Activated T-cell treated with anti-CD3 and anti-CD28 coated beads, Interleukin-2, amount 50 U/mL, for 4 hours (primary cell): ENCODE results near the gene CDHR4. TPM values are rescaled to one million over a fixed set of nuclear protein-coding genes. Genes with fewer than 3 reads are reported as not detected.
"Not testable (repeated sequence)": the region's sequence is repeated elsewhere in the genome, so short reads cannot be mapped to it uniquely, and the experiment has no call there.

Experiments
- ATAC-seq, 2 donors: fragments of 200-7000 bp; cut with Tn5 transposase; one replicate each; pipeline ENCODE4 v1.10.0; 2021
- DNase-seq: peaks from one replicate; pipeline ENCODE4 v3.0.0-alpha.2; 2020
- H3K27me3 Mint-ChIP-seq: one replicate; pipeline ENCODE4 v1.8.0; 2021; ENCODE audit warnings: low read depth, mixed read lengths
- H3K36me3 Mint-ChIP-seq: one replicate; pipeline ENCODE4 v1.8.0; 2022; ENCODE audit warnings: mixed read lengths; ENCODE audit not compliant: insufficient read depth
- H3K4me1 Mint-ChIP-seq: one replicate; pipeline ENCODE4 v1.8.0; 2021; ENCODE audit warnings: low read depth, mixed read lengths
- H3K4me3 Mint-ChIP-seq: one replicate; pipeline ENCODE4 v1.8.0; 2021; ENCODE audit warnings: mild to moderate bottlenecking, moderate library complexity, mixed read lengths
- H3K9me3 Mint-ChIP-seq: one replicate; pipeline ENCODE4 v1.8.0; 2021; ENCODE audit warnings: mixed read lengths
- total RNA-seq, 3 donors: library from RNA; stranded (reverse); gene quantifications; one replicate each; pipeline ENCODE4 v1.2.1, GENCODE V29; 2021

The CDHR4 gene
- total RNA-seq, 3 donors from 2014 or later = not detected

DNA sequence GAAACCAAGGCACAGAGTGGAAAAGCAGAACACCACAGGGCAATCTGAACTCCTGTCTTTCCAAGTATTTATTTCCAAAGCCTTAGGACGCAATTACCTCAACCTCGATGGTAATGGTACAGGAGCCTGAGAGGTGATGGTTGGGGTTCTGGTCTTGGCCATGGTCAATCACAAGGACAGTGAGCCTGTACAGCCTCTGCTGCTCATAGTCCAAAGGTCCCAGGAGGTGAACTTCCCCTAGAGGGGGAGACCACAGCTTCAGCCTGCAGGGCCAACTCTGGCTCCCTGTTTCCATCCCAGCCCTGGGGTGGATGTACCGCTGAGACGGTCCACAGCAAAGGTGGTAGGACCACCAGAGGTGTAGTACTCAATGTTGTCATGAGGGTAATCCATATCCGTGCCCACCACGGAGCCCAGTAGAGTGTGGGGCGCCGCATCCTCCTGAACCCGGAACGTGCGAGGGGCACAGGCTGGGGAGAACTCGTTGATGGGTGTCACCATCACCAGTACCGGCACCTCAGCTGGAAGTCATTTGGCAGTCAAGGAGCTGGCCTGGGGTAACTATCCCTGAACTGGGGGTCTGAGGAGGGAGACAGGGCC is 6.1 kb downstream of the CDHR4 start:
- no peak for ATAC-seq
- no peak overlapping the region for H3K4me3 Mint-ChIP-seq

DNA sequence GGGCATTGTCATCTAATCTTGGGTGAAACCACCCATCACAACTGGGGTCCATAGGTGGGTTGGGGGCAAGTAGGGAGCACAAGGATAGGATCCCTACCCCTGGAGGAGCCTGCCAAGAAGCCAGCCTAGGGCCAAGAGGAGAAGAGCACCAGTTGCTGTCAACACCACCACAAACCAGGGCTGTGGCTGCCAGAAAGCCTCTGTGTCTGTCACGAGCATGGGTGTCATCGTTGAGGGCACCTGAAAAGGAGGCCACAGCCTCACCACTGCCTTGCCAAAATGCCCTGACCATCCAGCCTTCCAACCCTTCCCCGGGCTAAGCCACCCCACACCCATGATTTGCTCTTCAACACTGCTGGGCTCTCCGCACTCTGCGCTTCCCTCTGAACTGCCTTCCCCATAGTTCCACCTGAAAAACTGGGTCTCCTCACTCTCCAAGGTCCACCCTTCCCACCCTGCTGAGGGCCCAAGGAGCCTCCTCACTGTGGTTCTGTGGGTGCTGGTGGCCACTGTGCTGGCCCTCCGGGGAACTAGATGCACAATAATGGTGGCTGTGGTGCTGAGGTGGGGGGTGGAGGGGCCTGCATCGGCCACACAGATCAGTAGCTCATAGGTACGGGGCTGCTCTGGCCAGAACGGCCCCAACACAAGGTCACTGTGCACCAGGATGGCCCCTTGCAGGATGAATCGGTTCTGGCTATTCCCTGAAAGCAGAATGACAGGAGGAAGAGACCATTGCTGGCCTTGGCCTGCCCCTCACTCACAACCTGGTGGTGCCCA is 7.1 kb downstream of the CDHR4 start:
- DNase-seq (no peak), ATAC-seq (no peak)
- Mint-ChIP-seq H3K4me1 (peaks cover 2% of the 10 kb centered on the region), H3K36me3 (no peaks in the 10 kb centered on the region), H3K9me3 (no peaks in the 10 kb centered on the region), H3K27me3 (no peaks in the 10 kb centered on the region), H3K4me3 (no peak overlapping the region)

More for the DNA sequence above, 6.1 kb downstream of the CDHR4 start:
- no peaks in the 10 kb centered on the region for H3K27me3 Mint-ChIP-seq
- no peaks in the 10 kb centered on the region for H3K36me3 Mint-ChIP-seq
- peaks cover 2% of the 10 kb centered on the region for H3K4me1 Mint-ChIP-seq
- DNase-seq = no peak
- H3K9me3 Mint-ChIP-seq = no peaks in the 10 kb centered on the region

- H3K9me3 Mint-ChIP-seq = no peaks in the 10 kb centered on the region
- ATAC-seq (no peak), DNase-seq (no peak)
- peaks cover 8% of the 10 kb centered on the region for H3K4me1 Mint-ChIP-seq
- no peak overlapping the region for H3K4me3 Mint-ChIP-seq
- no peaks in the 10 kb centered on the region for H3K27me3 Mint-ChIP-seq
- H3K36me3 Mint-ChIP-seq = no peaks in the 10 kb centered on the region
Measured at GRCh38 chr3:49791571-49791970, 8.1 kb downstream of the CDHR4 start.

- Mint-ChIP-seq H3K36me3 (no peaks in the 10 kb centered on the region), H3K4me3 (no peak overlapping the region), H3K4me1 (peaks cover 9% of the 10 kb centered on the region), H3K27me3 (no peaks in the 10 kb centered on the region), H3K9me3 (no peaks in the 10 kb centered on the region)
- ATAC-seq (no peak), DNase-seq (no peak)
Measured at GRCh38 chr3:49790626-49791411, 8.9 kb downstream of the CDHR4 start.

DNA sequence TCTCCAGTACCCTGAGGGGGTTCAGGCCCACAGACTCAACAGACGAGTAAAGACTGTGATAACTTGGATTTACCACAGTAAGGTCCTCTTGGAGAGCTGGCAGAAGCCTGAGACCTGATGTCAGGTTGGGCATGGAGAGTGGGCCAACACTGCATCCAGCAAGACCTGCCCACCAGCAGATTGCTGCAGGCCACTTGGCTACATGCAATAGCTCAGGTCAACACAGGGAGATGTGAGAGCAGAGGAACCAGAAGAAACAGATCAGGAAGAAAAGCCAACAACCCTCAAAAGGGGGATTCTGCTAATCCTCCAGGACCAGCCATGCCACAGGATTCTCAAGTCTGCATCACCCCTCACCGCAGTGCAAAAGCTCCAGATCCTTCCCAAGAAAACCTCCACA is 11.6 kb downstream of the CDHR4 start:
- Mint-ChIP-seq H3K4me1 (peaks cover 27% of the 10 kb centered on the region), H3K4me3 (peak overlapping the region; percentile 19), H3K9me3 (no peaks in the 10 kb centered on the region), H3K27me3 (no peaks in the 10 kb centered on the region), H3K36me3 (no peaks in the 10 kb centered on the region)
- ATAC-seq = no peak
- no peak for DNase-seq

DNA sequence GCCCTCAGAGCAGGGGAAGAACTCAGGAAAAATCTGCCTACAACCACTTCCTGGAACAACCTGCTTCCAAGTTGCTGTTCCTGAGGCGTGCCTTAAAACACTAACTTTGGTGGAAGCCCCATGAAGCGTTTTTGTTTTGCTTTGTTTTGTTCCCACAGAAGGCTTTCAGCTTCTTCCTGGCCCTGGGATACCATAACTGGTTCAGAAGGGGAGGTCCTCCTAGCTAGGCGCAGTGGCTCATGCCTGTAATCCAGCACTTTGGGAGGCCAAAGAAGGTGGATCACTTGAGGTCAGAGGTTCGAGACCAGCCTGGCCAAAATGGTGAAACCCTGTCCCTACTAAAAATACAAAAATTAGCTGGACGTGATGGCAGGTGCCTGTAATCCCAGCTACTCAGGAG is 12.1 kb downstream of the CDHR4 start:
- DNase-seq (no peak), ATAC-seq (no peak)
- H3K4me1 Mint-ChIP-seq = peaks cover 27% of the 10 kb centered on the region
- no peaks in the 10 kb centered on the region for H3K36me3 Mint-ChIP-seq
- H3K27me3 Mint-ChIP-seq = no peaks in the 10 kb centered on the region
- H3K9me3 Mint-ChIP-seq = no peaks in the 10 kb centered on the region
- H3K4me3 Mint-ChIP-seq = peak overlapping the region; percentile 90

DNA sequence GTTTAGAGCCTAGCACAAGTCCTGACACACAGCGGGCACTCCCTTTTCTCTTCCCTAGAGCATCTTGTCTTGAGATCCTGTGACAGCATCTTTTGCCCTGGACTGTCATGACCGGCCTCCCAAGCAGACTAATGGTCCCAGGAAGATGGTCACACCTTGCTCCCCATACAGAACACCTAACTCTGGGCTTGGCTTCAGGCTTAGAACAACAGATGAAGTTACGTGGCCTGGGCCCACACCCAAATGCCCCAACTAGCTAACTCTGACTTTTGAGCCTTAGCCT is 12.6 kb downstream of the CDHR4 start:
- no peak for DNase-seq
- Mint-ChIP-seq H3K9me3 (no peaks in the 10 kb centered on the region), H3K4me3 (peak overlapping the region; percentile 90), H3K27me3 (no peaks in the 10 kb centered on the region), H3K4me1 (peaks cover 30% of the 10 kb centered on the region), H3K36me3 (peaks cover 3% of the 10 kb centered on the region)
- ATAC-seq = no peak

GRCh38 chr3:49786357-49787181 is 13.1 kb downstream of the CDHR4 start, which contains the start of gene IP6K1:
TSS of gene IP6K1 (minus strand) at chr3:49786542. CDS start at chr3:49748040, 38,502 bp downstream.
- no peaks in the 10 kb centered on the region for H3K9me3 Mint-ChIP-seq
- peak within 1 kb of the TSS; percentile 90 for H3K4me3 Mint-ChIP-seq
- peaks cover 32% of the 10 kb centered on the region for H3K4me1 Mint-ChIP-seq
- DNase-seq (peak; percentile 99), ATAC-seq (peak; percentile 99 to 100)
- peaks cover 4% of the 10 kb centered on the region for H3K36me3 Mint-ChIP-seq
- no peaks in the 10 kb centered on the region for H3K27me3 Mint-ChIP-seq

- Mint-ChIP-seq H3K4me3 (peak overlapping the region; percentile 90), H3K9me3 (no peaks in the 10 kb centered on the region), H3K4me1 (peaks cover 40% of the 10 kb centered on the region), H3K27me3 (no peaks in the 10 kb centered on the region), H3K36me3 (peaks cover 7% of the 10 kb centered on the region)
- DNase-seq (no peak), ATAC-seq (peak; percentile 53 to 54)
Measured at GRCh38 chr3:49785565-49786356, 13.9 kb downstream of the CDHR4 start.

DNA sequence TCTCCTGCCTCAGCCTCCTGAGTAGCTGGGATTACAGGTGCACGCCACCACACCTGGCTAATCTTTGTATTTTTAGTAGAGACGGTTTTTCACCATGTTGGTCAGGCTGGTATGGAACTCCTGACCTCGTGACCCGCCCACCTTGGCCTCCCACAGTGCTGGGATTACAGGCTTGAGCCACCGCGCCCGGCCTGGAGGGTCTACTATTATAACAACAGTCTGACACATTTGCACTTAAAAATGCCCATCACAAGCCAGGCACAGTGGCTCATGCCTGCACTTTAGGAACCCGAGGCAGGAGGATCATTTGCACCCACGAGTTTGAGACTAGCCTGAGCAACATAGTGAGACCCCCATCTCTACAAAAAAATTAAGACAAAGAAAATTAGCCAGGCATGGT is 17.4 kb downstream of the CDHR4 start:
- Mint-ChIP-seq H3K4me1 (peaks cover 54% of the 10 kb centered on the region), H3K36me3 (peaks cover 14% of the 10 kb centered on the region)
- H3K9me3 Mint-ChIP-seq, H3K4me3 Mint-ChIP-seq, H3K27me3 Mint-ChIP-seq, ATAC-seq, DNase-seq: not testable (repeated sequence)

- no peak for ATAC-seq
- no peaks in the 10 kb centered on the region for H3K27me3 Mint-ChIP-seq
- peaks cover 48% of the 10 kb centered on the region for H3K4me1 Mint-ChIP-seq
- no peak for DNase-seq
- no peak overlapping the region for H3K4me3 Mint-ChIP-seq
- H3K9me3 Mint-ChIP-seq = no peaks in the 10 kb centered on the region
- peaks cover 14% of the 10 kb centered on the region for H3K36me3 Mint-ChIP-seq
Measured at GRCh38 chr3:49781415-49782199, 18.1 kb downstream of the CDHR4 start.

- not testable (repeated sequence) for DNase-seq, ATAC-seq, H3K27me3 Mint-ChIP-seq, H3K4me3 Mint-ChIP-seq, H3K9me3 Mint-ChIP-seq
- Mint-ChIP-seq H3K4me1 (peaks cover 47% of the 10 kb centered on the region), H3K36me3 (peaks cover 14% of the 10 kb centered on the region)
Measured at GRCh38 chr3:49780975-49781365, 18.7 kb downstream of the CDHR4 start.
